ENCODE measurements around the gene SGK1.

DNA sequence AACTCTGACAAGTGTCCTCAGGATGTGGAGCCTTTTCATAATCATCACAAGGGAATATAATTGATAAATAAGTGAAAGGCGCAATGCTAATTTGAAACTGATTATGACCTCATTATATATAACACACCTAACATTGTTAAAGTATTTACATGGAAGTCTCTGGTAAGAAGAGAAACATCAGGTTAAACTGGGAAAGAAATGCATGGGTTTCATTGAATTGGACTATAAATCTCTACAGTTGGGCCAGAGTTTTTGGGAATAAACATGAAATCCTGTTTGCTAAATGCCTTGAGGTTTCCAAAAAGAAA lies 1.0 kb upstream of the SGK1 start:
- TF ChIP-seq EZH2phosphoT487 (IDR thresholded peaks at IDR 0.05; ENCODE audit: low read depth): no peak
- TF ChIP-seq, protein P1, sequence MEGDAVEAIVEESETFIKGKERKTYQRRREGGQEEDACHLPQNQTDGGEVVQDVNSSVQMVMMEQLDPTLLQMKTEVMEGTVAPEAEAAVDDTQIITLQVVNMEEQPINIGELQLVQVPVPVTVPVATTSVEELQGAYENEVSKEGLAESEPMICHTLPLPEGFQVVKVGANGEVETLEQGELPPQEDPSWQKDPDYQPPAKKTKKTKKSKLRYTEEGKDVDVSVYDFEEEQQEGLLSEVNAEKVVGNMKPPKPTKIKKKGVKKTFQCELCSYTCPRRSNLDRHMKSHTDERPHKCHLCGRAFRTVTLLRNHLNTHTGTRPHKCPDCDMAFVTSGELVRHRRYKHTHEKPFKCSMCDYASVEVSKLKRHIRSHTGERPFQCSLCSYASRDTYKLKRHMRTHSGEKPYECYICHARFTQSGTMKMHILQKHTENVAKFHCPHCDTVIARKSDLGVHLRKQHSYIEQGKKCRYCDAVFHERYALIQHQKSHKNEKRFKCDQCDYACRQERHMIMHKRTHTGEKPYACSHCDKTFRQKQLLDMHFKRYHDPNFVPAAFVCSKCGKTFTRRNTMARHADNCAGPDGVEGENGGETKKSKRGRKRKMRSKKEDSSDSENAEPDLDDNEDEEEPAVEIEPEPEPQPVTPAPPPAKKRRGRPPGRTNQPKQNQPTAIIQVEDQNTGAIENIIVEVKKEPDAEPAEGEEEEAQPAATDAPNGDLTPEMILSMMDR (IDR thresholded peaks at IDR 0.05; ENCODE audit: low read depth, low read length): no peak
